ENCODE measurements around the gene NGF. TPM values are rescaled to one million over a fixed set of nuclear protein-coding genes. Genes with fewer than 3 reads are reported as not detected.

Gene NGF
- total and polyA plus RNA-seq, 9 of the 15 experiments (the other 6 are each of a cell fraction or from before 2014, with no cell fraction given) = not detected

DNA sequence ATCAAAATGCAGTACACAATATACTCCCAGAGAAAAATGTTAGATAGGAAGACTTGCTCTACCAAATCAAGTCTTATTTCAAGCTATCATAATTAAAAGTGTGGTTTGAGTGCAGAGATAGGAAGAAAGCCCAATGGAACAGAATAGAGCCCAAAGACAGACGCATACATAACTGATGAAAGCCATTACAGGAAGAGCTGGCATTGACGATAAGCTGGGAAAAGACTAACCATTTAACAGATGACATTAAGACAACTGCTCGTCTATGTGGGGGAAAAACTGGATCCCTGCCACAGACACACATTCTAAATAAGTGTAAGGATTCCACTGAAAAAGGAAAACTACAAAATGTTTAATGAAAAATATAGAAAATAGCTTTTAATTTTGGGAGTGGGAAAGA lies 85.5 kb downstream of the NGF start:
- intact Hi-C loops (cut with micrococcal nuclease) = no loop called here
- POLR2A ChIA-PET = no interaction called here
- no peaks in the 10 kb centered on the region for H3K36me3 ChIP-seq (ENCODE audit: control insufficient read depth, insufficient read depth, low read length)
- no peak overlapping the region for H3K4me3 ChIP-seq
- no peak overlapping the region for H3K9ac ChIP-seq (ENCODE audit: insufficient read depth in 1 of 2, low read depth in 2 of 2, low read length in 2 of 2)
- in situ Hi-C loops (cut with MboI) = no loop called here
- no peak overlapping the region for H2AFZ ChIP-seq (ENCODE audit: low read depth, low read length)
- H3K79me2 ChIP-seq (ENCODE audit: control insufficient read depth, insufficient read depth, low read length) = no peaks in the 10 kb centered on the region
- ATAC-seq = no peak
- no peaks in the 10 kb centered on the region for H4K20me1 ChIP-seq (replicated peaks; ENCODE audit: control insufficient read depth, insufficient read depth, low read length)
- H3K4me2 ChIP-seq (ENCODE audit: insufficient read depth, low read length) = no peak overlapping the region
- H3K4me1 ChIP-seq (replicated peaks in 1 of 2; ENCODE audit: control insufficient read depth in 2 of 2, insufficient read depth in 2 of 2, low read length in 2 of 2) = no peaks in the 10 kb centered on the region
- no TSS peak for BruUV-seq (replicated peaks)
- no peak overlapping the region for H3K27ac ChIP-seq (ENCODE audit: extremely low read depth, low read depth, low read length)
- TF ChIP-seq NEUROD1 (IDR thresholded peaks at IDR 0.05; ENCODE audit: borderline replicate concordance, low read depth, low read length, partially characterized antibody) = no peak
- TF ChIP-seq, protein P1, sequence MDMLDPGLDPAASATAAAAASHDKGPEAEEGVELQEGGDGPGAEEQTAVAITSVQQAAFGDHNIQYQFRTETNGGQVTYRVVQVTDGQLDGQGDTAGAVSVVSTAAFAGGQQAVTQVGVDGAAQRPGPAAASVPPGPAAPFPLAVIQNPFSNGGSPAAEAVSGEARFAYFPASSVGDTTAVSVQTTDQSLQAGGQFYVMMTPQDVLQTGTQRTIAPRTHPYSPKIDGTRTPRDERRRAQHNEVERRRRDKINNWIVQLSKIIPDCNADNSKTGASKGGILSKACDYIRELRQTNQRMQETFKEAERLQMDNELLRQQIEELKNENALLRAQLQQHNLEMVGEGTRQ (CRISPR knock-in tag; IDR thresholded peaks at IDR 0.05) = no peak
- TF ChIP-seq TRIM28 (IDR thresholded peaks at IDR 0.05) = no peak
- no peak for TF ChIP-seq PRMT5 (CRISPR knock-in tag; IDR thresholded peaks at IDR 0.05)
- no peak for TF ChIP-seq TCF7L2 (IDR thresholded peaks at IDR 0.05; ENCODE audit: low read depth, low read length)
- no peak for TF ChIP-seq GABPB2 (CRISPR knock-in tag; conservative IDR thresholded peaks at IDR 0.05)
- TF ChIP-seq TAL1 (IDR thresholded peaks at IDR 0.05) = no peak
- no peak for TF ChIP-seq TBL1XR1 (IDR thresholded peaks at IDR 0.05; ENCODE audit: low read length in 2 of 2)
- TF ChIP-seq, protein P2, sequence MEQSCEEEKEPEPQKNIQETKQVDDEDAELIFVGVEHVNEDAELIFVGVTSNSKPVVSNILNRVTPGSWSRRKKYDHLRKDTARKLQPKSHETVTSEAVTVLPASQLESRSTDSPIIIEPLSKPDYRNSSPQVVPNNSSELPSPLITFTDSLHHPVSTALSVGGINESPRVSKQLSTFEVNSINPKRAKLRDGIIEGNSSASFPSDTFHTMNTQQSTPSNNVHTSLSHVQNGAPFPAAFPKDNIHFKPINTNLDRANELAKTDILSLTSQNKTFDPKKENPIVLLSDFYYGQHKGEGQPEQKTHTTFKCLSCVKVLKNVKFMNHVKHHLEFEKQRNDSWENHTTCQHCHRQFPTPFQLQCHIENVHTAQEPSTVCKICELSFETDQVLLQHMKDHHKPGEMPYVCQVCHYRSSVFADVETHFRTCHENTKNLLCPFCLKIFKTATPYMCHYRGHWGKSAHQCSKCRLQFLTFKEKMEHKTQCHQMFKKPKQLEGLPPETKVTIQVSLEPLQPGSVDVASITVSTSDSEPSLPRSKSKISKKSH (CRISPR knock-in tag; IDR thresholded peaks at IDR 0.05) = no peak
- TF ChIP-seq, protein P3, sequence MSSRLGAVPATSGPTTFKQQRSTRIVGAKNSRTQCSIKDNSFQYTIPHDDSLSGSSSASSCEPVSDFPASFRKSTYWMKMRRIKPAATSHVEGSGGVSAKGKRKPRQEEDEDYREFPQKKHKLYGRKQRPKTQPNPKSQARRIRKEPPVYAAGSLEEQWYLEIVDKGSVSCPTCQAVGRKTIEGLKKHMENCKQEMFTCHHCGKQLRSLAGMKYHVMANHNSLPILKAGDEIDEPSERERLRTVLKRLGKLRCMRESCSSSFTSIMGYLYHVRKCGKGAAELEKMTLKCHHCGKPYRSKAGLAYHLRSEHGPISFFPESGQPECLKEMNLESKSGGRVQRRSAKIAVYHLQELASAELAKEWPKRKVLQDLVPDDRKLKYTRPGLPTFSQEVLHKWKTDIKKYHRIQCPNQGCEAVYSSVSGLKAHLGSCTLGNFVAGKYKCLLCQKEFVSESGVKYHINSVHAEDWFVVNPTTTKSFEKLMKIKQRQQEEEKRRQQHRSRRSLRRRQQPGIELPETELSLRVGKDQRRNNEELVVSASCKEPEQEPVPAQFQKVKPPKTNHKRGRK (tag; IDR thresholded peaks at IDR 0.05) = no peak
- no peak for TF ChIP-seq NR2F6 (CRISPR knock-in tag; IDR thresholded peaks at IDR 0.05)
- TF ChIP-seq FOS (IDR thresholded peaks at IDR 0.05; ENCODE audit: extremely low read depth, insufficient read length) = no peak
- TF ChIP-seq EGR1 (conservative IDR thresholded peaks at IDR 0.05) = no peak
- no peak for TF ChIP-seq SREBF2 (CRISPR knock-in tag; IDR thresholded peaks at IDR 0.05)
- TF ChIP-seq MCM7 (IDR thresholded peaks at IDR 0.05) = no peak
- TF ChIP-seq, protein P4, sequence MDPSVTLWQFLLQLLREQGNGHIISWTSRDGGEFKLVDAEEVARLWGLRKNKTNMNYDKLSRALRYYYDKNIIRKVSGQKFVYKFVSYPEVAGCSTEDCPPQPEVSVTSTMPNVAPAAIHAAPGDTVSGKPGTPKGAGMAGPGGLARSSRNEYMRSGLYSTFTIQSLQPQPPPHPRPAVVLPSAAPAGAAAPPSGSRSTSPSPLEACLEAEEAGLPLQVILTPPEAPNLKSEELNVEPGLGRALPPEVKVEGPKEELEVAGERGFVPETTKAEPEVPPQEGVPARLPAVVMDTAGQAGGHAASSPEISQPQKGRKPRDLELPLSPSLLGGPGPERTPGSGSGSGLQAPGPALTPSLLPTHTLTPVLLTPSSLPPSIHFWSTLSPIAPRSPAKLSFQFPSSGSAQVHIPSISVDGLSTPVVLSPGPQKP (CRISPR knock-in tag; IDR thresholded peaks at IDR 0.05) = no peak
- no peak for TF ChIP-seq ZNF146 (CRISPR knock-in tag; IDR thresholded peaks at IDR 0.05; ENCODE audit: unreplicated experiment)
- H3K9me3 ChIP-seq (replicated peaks; ENCODE audit: control insufficient read depth, insufficient read depth, low read depth, low read length) = no peaks in the 10 kb centered on the region
- WGBS (ENCODE audit: insufficient coverage, low coverage, missing lambda C conversion rate) = 0% methylated on average over 3 of the region's 3 CpGs
- H3K9me1 ChIP-seq (ENCODE audit: control insufficient read depth, insufficient read depth, low read length) = no peaks in the 10 kb centered on the region
- H3K27me3 ChIP-seq (ENCODE audit: control insufficient read depth in 2 of 2, insufficient read depth in 2 of 2, low read length in 2 of 2) = no peaks in the 10 kb centered on the region
- DNase-seq (ENCODE audit: extremely low read depth in 1 of 4, low spot score in 3 of 4) = no peak
- CTCF ChIA-PET (ENCODE audit: low intra/inter-chr PET ratio) = no interaction called here
- no peak for FAIRE-seq
